Inferior parietal cortex (tissue), 1 donor: ENCODE results near the gene FXYD6.
"Not testable (repeated sequence)": the region's sequence is repeated elsewhere in the genome, so short reads cannot be mapped to it uniquely, and the experiment has no call there.

ENCODE experiments used
- DNase-seq: peaks from one replicate; pipeline ENCODE4 v3.0.0-alpha.2; 2016; ENCODE audit errors: extremely low spot score

The FXYD6 gene

GRCh38 chr11:117816846-117817367 lies 59.6 kb downstream of the FXYD6 start:
- DNase-seq, result no peak

GRCh38 chr11:117816151-117816741 lies 60.2 kb downstream of the FXYD6 start:
- DNase-seq, result no peak

DNA sequence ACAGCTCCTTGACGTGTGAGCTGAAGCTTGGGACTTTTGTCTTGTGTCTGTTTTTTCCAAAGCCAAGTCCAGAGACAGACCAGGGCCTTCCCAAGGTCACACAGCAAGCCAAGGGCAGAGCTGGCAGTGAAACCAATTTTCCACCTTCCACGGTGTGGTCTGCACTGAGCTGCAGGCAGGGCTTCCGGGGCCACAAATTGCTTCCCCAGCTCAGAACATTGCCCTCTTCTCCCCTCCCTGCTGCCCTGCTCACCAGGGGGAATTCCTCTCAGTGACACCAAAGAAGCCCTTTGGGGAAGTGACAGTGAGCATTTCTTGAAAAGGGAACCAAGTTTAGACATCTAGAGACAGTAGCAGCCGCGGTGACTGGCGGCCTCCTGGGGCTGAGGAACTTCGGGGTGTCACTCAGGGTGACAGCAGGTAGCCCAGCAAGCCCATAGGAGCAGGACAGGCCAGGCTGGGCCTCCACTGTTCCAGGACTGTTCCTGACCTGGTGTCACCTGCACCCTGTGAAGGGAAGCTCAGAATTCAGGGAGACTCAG lies 61.1 kb downstream of the FXYD6 start:
- no peak for DNase-seq

DNA sequence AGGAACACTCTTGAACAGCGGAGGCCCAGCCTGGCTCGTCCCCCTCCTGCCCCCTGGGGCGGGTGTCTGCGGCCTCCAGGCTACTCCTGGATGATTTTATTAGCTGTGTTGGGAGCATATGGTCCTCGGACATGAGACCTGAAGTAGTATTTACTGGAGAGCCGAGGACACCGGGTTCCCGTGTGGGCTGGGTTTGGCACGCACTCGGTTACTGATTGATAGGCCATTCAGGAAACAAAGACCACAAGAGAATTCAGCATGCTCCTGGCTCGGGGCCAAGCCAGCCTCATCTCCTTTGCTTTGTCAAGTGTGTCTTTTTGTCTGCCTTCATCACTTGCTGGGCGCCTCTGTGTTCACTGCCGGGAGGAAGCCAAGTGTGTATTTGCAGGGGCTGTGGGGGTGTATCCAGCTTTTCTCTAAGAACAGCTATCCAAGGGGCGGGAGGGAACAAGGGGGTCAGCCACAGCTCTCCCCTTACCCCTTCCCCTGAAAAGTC lies 61.6 kb downstream of the FXYD6 start:
- no peak for DNase-seq

- no peak for DNase-seq
Measured at GRCh38 chr11:117814204-117814765, 62.2 kb downstream of the FXYD6 start.

DNA sequence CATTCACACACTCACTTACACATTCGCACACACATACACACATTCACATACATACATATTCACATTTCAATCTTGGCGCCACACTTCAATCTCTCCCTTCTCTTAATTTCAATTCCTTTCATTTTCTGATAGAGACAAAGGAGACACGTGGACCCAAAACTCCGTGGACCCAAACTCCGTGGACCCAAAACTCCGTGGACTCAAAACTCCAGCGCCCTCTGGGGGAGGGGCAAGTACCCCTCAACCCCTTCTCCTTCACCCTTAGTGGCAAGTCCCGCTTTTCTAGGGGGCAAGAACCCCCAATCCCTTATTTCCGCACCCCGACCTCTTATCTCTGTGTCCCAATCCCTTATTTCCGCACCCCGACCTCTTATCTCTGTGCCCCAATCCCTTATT lies 66.4 kb downstream of the FXYD6 start:
- not testable (repeated sequence) for DNase-seq

DNA sequence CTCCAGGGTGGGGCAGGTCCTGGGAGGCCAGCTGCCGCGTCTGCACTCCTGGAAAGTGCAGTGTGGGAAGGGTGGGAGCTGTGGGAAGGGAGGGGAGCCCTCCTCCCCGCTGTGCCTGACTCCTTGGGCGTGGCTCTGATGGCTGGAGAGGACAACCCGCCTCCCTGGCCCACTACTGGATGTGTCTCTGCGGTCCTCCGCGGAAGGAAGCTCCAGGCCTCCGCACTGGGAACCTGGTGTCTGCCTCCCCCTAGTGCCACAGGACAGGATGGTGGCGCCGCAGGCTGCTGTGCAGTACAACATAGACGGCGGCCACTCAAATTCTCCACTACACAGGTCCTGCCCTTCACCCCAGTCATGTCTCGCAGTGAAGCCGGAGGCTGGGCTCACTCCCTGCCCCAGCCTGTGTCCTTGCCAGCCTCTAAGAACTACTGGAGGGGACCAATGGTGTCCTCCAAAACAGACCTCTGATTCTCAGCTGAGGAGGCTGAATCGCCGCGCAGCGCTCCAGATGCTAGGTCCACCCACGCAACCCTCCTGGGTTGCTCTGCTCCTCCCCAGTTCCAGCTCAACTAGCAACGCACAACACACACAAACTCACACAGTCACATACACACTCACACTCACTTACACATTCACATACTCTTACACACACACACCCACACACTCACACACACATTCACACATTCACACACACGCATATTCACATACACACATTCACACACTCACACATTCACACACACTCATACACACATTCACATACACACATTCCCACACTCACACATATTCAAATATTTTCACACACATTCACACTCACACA lies 67.0 kb downstream of the FXYD6 start:
- peak; percentile 83 for DNase-seq

GRCh38 chr11:117808784-117809183 lies 67.7 kb downstream of the FXYD6 start:
- DNase-seq, result no peak

DNA sequence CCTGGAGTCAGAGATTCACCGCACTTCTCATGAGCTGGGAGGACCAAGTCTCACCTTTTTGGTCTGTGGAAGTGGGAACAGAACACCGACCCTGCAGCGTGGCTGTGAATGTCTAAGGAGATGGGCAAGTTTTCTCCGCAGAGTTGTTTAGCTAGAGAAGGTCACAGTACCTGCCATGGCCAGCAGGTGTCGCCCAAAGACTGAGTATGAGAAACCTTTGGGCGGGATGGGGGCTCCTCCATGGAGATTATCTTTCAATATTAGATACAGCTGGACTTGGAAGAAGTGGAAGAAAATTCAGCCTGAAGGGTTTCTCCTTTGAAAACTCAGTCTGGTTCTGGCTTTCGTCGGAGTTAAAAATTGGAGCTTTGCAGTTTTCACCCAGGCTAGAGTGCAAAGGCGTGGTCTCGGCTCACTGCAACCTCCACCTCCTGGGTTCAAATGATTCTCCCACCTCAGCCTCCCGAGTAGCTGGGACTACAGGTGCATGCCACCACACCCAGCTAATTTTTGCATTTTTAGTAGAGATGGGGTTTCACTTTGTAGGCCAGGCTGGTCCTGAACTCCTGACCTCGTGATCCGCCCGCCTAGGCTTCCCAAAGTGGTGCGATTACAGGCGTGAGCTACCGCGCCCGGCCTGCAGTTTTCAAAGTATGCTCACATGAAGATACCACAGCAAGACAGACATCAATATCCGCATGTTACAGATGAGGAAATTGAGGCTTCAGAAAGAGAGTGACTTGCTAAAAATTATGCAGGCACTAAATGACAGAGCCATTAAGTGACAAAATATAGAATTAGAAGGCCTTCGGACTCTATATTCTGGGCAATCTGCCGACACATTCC lies 68.8 kb downstream of the FXYD6 start:
- peak; percentile 91 for DNase-seq

GRCh38 chr11:117806846-117807245 lies 69.6 kb downstream of the FXYD6 start:
- DNase-seq, result no peak

- no peak for DNase-seq
Measured at GRCh38 chr11:117805045-117805444, 71.4 kb downstream of the FXYD6 start.

DNA sequence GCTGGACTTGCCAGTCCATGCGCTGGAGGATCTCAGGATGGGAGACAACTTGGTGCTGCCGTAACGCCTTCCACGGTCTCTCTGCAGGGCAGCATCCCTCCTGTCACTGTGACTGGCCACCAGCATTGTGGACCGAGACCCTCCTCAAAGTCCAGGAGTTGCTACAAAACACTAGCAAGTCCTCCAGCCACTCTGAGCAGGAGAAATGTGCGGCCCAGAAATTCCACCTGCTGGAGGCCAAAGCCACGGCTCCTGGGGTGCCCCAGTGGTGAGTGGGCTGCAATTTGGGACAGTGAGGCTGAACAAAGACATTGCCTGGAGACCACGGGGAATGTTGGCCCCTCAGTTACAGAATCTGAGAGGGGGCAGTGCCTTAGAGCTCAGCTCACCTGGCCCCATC lies 72.6 kb downstream of the FXYD6 start:
- no peak for DNase-seq

DNA sequence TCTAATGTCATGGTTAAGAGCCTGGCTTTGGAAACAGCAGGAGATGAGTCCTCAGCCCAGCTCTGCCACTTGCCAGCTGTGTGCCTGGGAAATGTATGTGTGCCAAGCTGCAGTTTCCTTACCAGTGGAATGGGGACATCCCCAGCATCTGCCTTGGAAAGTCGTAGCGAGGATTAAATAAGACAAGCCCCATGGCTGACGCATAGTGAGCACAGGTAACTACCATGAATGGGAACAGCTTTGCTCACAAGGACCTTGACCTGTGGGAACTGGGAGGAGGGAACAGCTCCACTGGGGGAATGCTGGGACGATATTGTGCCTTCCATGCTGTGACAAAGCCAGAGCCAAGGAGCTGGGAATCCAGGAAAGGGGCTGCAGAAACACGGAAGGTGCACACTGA lies 76.8 kb downstream of the FXYD6 start:
- DNase-seq, result no peak

DNA sequence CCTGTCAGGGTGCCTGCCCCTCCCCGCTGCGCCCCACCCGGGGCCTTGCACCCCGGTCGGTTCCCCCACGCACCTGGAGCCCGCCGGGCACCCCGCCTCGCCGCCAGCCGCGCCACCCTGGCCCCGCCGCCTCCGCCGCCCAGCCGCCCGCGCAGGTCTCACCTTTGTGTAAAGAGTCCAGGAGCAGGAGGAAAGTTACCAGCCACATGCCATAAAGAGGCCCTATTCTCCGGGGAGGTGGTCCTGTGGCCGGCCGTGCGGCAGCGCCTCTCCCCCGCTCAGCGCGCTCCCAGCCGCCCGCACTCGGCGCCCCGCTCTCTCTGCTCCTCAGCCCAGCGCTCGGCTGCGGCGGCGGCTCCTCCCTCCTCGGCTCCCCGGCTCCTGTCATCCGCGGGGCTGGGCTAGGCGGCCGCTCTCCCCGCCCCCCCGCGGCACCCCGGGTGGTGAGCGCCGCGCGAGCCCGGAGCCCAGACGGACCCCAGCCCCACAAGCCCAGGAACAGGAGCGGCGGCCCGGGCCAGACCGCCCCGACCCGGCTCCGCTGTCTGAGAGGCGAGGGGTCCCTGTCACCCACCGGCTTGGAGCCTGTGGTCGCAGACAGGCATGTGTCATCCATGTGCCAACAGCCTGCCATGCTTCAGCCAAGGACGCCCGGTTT lies 79.5 kb downstream of the FXYD6 start, which contains the start of gene DSCAML1:
Gene DSCAML1, minus strand, starts transcription at position 345 of the 658 bp plus-strand sequence. Its CDS starts 137 bp downstream, at position 208.
- no peak for DNase-seq

DNA sequence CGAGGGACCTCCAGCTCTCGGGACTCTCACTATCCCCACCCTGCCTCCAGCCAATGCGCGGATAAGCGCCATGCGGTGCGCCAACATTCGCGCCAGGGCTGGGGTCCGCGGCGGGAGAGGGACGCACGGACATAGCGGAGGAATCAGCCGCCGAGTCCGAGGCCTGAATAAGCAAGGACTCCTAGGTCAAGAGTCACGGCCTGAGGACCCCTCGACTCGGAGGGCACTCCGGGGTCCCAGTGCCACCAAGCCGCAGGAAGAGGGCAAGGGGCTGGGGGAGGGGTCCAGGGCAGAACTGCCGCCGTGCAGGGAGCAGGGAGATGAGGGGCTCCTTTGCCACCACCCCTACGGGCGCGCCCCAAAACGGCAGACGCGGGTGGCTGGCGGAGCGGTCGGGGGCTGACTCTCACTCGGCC lies 80.0 kb downstream of the FXYD6 start:
- no peak for DNase-seq

DNA sequence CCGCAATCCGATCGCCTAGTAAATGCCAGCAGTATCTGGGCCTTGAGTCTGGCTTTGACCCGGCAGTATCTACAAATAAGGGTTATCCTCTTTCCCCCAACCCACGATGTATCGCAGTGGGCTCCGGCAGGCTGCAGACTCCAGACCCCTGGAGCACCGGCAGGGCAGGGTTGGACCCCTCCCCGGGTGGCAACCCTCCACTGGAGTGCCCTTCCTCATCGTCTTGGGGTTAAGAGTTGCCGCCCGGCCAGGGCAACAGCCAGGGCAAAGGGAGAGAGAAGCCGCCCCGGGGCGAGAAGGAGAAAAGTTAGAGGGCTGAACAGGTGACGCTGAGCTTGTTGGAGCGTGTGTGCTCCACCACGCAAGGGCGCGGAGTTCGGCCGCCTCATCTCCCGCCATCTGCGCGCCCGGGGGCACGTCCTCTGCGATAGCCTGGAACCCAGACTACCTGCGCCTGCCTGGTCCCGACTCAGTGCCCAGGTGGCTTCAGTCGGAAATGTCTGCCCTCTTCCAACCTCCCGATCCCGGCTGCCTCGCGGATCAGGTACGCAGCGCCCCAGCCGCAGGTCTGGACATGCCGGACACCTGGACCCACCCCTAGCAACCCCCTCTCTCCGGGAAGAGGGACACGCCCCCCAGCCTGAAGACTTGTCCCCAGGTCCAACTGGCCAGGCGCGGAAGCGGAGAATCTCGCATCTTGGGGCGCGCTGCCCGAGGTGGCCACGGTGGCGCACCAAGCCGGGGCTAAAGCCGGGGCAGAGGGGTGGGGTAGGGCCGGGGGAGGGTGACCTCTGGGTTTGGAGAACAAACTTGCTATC lies 80.6 kb downstream of the FXYD6 start:
- DNase-seq, result no peak

DNA sequence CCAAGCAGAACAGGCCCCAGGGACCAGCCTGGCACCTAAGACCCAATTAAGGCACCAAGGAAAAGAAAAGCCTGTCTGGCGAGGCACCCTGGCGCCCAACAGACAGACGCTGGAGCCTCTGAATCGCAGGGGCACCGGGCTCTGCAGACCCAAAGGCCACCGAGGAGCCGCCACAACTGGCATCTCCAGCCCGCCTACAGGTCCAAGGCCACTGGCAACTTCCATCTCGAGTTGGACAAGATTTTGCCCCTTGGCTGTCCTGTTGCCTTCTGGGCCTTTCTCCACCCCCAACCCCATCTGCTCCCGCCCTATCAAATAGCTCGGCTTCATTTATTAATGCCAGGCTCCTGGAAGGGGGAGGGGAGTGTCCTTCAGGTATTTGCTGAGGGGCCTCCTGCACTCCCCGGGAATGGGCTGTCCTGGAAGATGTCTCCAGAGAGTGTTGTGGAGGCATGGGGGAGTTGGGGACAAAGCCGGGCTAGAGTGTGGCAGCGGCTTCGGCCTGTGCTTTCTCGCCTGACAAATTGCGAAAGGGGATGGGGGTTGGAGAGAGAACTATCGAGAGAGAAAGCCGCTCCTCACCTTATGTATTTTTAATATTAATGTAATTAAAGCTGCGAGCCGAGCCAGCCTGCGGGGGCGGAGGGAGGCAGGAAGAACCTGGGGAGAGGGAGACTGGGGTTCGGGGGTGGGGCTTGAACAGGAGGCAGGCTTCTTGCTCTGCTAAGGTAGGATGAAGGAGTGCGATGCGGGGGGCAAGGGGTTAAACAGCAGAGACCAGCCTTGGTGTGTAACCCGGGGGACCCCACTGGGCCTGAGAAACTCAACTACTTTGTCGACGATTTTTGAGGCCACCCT lies 81.5 kb downstream of the FXYD6 start:
- no peak for DNase-seq

GRCh38 chr11:117794135-117794534 lies 82.3 kb downstream of the FXYD6 start:
- peak; percentile 59 for DNase-seq

DNA sequence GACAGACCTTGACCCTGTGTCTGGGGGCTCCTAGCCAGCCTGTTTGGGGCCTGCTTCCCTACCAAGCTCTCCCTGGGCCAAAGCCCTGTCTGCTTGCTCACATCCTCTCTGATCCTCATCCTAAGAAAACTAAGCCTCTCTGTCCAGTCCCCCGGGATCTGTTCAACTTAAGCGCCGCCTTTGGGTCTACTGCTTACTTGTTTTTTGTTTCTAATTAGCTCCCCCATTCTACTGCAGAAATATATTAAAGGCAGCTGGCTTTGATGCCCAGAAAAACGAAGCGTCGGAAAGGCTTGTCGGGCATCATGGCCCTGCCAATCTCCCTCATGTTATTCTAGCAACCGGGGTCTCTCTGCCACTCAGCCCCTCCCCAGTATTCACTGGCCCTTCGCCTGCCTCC lies 82.9 kb downstream of the FXYD6 start:
- no peak for DNase-seq
